Activated T-cell treated with anti-CD3 and anti-CD28 coated beads for 4 hours (primary cell): ENCODE results near the gene RSPH3.
"Not testable (repeated sequence)": the region's sequence is repeated elsewhere in the genome, so short reads cannot be mapped to it uniquely, and the experiment has no call there.

Experiments
- DNase-seq: peaks from one replicate; pipeline ENCODE4 v3.0.0-alpha.2; 2020

RSPH3 gene

DNA sequence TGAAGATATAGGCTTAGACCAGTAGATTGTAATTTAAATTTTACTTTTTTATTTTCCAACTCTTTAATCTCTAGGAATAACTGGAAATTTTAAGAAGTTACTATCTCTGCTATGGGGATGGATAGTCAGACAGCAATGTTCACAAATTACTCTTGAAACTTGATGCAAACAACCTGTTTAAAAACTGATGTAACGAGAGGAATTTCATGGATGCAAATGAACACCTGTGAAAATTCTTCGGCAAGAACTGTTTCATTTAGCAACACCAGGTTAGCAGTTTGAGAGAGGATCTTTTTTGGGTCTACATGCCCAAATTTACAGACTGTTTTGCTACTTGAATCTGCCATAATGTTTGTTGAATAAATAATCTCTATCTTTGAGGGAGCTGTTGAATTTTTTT is 20.0 kb upstream of the RSPH3 start:
- no peak for DNase-seq

GRCh38 chr6:159017757-159018559 is 18.0 kb upstream of the RSPH3 start:
- DNase-seq, result no peak

DNA sequence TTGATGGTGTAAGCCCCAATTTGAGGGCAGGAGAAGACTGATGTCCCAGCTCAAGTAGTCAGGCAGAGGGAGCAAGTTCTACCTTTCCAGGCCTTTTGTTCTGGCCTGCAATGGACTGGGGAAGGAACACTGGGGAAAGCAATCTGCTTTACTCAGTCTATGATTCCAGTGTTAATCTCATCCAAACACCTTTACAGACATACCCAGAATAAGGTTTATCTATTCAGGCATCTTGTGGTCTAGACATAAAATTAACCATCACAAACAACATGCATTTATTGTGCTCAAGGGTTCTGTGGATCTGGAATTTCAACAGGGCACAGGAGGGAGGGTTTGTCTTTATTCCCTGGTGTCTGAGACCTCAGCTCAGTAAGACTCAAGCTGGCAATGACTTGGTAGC is 14.4 kb upstream of the RSPH3 start:
- DNase-seq, result no peak

GRCh38 chr6:159013229-159013628 is 13.2 kb upstream of the RSPH3 start:
- no peak for DNase-seq

GRCh38 chr6:159012201-159012600 is 12.2 kb upstream of the RSPH3 start:
- DNase-seq, result no peak

GRCh38 chr6:159010037-159010612 is 10.1 kb upstream of the RSPH3 start:
- not testable (repeated sequence) for DNase-seq

GRCh38 chr6:159008656-159009288 is 8.8 kb upstream of the RSPH3 start:
- no peak for DNase-seq

DNA sequence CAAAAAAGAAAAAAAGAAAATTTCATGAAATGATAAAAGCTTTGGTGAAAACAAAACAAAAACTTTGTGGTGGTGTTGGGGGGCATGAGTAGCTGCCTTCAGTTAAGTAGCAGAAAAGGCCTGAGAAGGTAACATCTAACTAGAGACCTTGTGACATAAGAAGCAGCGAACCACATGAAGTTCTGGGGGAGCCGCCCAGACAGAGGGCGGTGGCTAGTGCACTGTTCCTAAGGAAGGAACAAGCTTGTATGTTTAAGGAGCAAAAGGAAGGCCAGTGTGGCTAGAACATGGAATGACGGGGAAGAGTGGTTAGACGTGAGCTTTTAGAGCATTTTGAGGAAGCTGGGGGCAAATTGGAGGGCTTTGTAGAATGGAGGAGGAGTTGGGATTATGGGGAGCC is 7.5 kb upstream of the RSPH3 start:
- no peak for DNase-seq

DNA sequence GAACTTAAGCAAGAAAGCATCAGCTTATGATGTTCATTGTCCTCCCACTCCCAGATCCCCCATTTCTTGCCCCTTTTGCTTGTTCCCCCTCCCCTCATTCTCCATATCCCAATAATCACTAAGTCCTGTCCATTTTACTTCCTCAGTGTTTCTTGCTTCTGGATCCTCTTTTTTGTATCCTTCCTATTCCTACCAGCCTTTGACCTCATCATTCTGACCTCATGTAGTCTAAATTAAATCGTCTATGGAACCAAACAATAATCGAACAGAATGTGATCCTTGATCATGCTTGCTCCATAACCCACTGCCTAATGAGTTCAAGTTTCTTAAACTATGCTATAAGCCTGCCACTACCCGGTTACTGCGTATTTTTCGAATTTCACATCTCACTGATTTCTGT is 5.4 kb upstream of the RSPH3 start:
- DNase-seq, result no peak

- DNase-seq, result no peak
Measured at GRCh38 chr6:159004592-159004991, 4.6 kb upstream of the RSPH3 start.

DNA sequence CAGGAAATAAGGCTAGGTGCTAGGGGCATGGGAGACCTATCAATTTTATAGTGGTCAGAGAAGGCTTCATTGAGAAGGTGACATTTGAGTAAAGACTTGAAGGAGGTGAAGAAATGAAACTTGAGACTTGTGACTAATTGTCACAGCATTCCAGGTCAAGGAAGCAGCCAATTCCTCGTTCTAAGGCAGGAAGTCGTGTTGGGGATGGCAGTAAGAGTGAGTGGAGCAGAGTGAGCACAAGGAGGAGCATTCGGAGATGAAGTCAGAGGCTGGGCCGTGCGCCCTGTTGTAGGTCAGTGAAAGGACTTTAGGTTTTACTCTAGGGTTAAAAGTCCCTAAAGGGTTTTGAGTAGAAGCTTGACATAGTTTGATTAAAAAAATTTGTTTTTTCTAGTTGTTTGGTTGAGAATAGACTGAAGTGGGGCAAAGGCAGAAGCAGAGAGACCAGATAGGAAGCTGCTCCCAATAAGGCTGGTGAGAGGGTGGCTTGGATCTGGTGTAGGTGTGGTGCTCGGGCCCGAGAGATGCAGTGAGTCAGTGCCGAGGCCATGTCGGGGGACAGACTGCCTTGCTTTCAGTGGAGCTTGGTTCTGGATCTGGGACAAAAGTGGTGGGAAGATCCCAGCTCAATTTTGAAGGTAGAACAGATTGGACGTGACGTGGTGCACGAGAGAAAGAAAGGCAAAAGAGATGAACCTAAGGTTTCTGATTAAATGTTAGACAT is 2.6 kb upstream of the RSPH3 start:
- DNase-seq, result no peak

- no peak for DNase-seq
Measured at GRCh38 chr6:158999154-158999665, 792 bp downstream of the RSPH3 start.

DNA sequence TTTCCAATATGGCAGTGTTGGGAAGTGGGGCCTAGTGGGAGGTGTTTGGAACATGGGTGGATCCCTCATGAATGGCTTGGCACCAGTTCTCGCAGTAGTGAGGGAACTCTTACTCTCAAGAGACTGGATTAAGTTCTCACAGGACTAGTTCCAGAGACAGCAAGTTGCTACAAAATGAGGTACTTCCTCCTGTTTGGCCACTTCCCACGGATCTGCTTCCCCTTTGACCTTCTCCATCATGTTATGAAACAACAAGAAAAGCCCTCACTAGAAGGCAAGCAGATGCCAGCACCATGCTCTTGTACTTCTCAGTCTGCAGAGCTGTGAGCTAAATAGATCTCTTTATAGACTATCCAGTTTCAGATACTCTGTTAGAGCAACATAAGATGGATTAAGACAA is 3.1 kb downstream of the RSPH3 start:
- DNase-seq, result no peak

- DNase-seq, result no peak
Measured at GRCh38 chr6:158993639-158994038, 6.4 kb downstream of the RSPH3 start.

GRCh38 chr6:158991017-158991723 is 8.8 kb downstream of the RSPH3 start:
- no peak for DNase-seq

DNA sequence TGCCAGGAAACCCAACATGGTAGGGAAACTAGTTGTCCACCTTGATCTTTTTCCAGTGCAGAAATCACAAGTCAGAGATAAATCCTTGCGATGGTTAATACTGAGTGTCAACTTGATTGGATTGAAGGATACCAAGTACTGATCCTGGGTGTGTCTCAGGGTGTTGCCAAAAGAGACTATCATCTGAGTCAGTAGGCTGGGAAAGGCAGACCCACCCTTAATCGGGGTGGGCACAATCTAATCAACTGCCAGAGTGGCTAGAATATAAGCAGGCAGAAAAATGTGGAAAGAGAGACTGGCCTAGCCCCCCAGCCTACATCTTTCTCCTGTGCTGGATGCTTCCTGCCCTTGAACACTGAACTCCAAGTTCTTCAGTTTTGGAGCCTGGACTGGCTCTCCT is 10.3 kb downstream of the RSPH3 start:
- not testable (repeated sequence) for DNase-seq

DNA sequence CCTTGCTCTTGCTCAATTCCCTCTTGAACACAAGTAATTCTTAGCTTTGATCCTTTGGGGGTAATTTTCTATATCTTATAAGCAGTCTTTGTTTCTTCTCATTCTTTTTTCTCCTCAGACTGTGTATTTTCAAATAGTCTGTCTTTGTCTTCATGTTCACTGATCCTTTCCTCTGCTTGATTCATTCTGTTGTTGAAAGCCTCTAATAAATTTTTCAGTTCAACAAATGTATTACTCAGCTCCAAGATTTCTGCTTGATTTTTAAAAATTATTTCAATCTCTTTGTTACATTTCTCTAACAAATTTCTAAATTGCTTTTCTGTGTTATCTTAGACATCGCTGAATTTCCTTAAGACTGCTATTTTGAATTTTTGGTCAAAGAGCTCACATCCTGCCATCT is 11.5 kb downstream of the RSPH3 start:
- no peak for DNase-seq

GRCh38 chr6:158987657-158988056 is 12.3 kb downstream of the RSPH3 start:
- DNase-seq, result no peak

DNA sequence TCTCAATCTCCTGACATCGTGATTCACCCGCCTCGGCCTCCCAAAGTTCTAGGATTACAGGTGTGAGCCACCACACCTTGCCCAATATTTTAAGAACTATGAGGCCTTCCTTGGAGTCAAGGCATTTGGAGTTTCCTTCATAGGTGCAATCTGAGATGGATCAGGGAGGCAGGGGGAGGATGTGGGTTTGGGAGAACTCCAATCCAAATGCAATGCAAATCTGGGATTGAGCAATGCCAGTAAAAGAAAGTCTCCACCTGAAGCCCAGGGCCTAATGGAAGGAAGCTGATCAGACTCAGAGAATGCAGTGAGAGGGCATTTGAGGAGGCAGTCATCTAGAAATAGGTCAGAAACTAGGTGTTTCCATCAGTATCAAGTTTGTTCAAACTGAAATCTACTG is 21.2 kb downstream of the RSPH3 start:
- DNase-seq, result no peak

DNA sequence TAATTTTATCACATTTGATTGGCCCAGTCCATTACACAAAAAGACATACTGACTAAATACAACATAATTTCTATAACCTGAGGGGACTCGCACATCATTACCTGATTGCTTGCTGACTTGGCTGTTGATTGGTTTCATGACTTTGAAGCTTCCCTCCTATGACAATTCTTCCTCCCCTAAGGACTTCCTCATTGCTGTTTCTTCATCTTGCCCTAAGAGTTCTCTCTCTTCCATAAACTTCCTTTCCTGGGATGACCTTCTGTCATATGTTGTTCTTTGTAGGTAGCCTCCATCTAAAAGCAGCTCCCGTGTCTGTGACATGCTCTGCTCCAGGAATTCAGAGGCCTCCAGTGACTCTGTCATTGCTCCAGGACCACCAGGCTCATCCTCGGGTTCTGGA is 22.6 kb downstream of the RSPH3 start:
- no peak for DNase-seq

GRCh38 chr6:158972241-158973233 is 27.5 kb downstream of the RSPH3 start:
- no peak for DNase-seq
